Measurements from ENCODE around the gene ZDHHC19.

Gene ZDHHC19

GRCh38 chr3:196236223-196236622 lies 25.0 kb upstream of the ZDHHC19 start:
- Histone ChIP-seq H3K27ac (ENCODE audit: low read length, poor library complexity, severe bottlenecking) (no peak overlapping the region), H3K4ac (ENCODE audit: low read depth in 1 of 2, low read length in 2 of 2) (no peak overlapping the region), H3K36me3 (ENCODE audit: control insufficient read depth in 1 of 2, insufficient read depth in 2 of 2, low read depth in 1 of 2, low read length in 2 of 2) (peaks cover 16 to 74% of the 10 kb centered on the region in 2 experiments), H2BK120ac (ENCODE audit: low read depth, low read length) (no peak overlapping the region), H3K79me1 (replicated peaks; ENCODE audit: low read length, poor library complexity, severe bottlenecking) (peaks cover 9% of the 10 kb centered on the region), H2AK5ac (ENCODE audit: low read length, severe bottlenecking) (no peak overlapping the region), H3K4me2 (ENCODE audit: low read length, poor library complexity, severe bottlenecking) (no peak overlapping the region), H3K9me3 (ENCODE audit: control insufficient read depth, low read length) (no peaks in the 10 kb centered on the region), H3K4me3 (ENCODE audit: insufficient read depth in 1 of 2, low read depth in 1 of 2, low read length in 2 of 2) (no peak overlapping the region), H2BK15ac (ENCODE audit: low read depth, poor library complexity, severe bottlenecking) (no peak overlapping the region), H3K23ac (ENCODE audit: low read length in 2 of 2) (no peak overlapping the region), H3K27me3 (ENCODE audit: control insufficient read depth in 1 of 2, insufficient read depth in 1 of 2, low read length in 2 of 2) (no peaks in the 10 kb centered on the region), H2BK5ac (ENCODE audit: low read depth, low read length, poor library complexity, severe bottlenecking) (no peak overlapping the region), H2BK12ac (ENCODE audit: low read length in 2 of 2) (no peak overlapping the region), H4K8ac (ENCODE audit: low read length) (no peak overlapping the region), H3K18ac (ENCODE audit: low read depth in 1 of 2, low read length in 2 of 2) (no peak overlapping the region), H3K4me1 (ENCODE audit: control insufficient read depth, insufficient read depth, low read depth, low read length) (peaks cover 4% of the 10 kb centered on the region), H3K9ac (ENCODE audit: low read length) (peak overlapping the region; percentile 50), H2AFZ (ENCODE audit: low read depth, low read length) (no peak overlapping the region), H4K91ac (ENCODE audit: low read length) (no peak overlapping the region), H3K14ac (ENCODE audit: low read length in 2 of 2) (no peak overlapping the region)
- WGBS = 95% methylated on average over 8 of the region's 8 CpGs
- DNase-seq = no peak

- H3K27me3 ChIP-seq (ENCODE audit: control insufficient read depth in 1 of 2, insufficient read depth in 1 of 2, low read length in 2 of 2) = no peaks in the 10 kb centered on the region
- no peak overlapping the region for H2BK5ac ChIP-seq (ENCODE audit: low read depth, low read length, poor library complexity, severe bottlenecking)
- peaks cover 9% of the 10 kb centered on the region for H3K79me1 ChIP-seq (replicated peaks; ENCODE audit: low read length, poor library complexity, severe bottlenecking)
- no peak overlapping the region for H4K91ac ChIP-seq (ENCODE audit: low read length)
- H3K23ac ChIP-seq (ENCODE audit: low read length in 2 of 2) = no peak overlapping the region
- no peak overlapping the region for H3K18ac ChIP-seq (ENCODE audit: low read depth in 1 of 2, low read length in 2 of 2)
- no peak overlapping the region for H2BK120ac ChIP-seq (ENCODE audit: low read depth, low read length)
- H2BK12ac ChIP-seq (ENCODE audit: low read length in 2 of 2) = no peak overlapping the region
- no peak overlapping the region for H2AFZ ChIP-seq (ENCODE audit: low read depth, low read length)
- no peak for DNase-seq
- peak overlapping the region; percentile 50 for H3K9ac ChIP-seq (ENCODE audit: low read length)
- no peak overlapping the region for H2BK15ac ChIP-seq (ENCODE audit: low read depth, poor library complexity, severe bottlenecking)
- H3K4me2 ChIP-seq (ENCODE audit: low read length, poor library complexity, severe bottlenecking) = no peak overlapping the region
- no peak overlapping the region for H3K4ac ChIP-seq (ENCODE audit: low read depth in 1 of 2, low read length in 2 of 2)
- no peaks in the 10 kb centered on the region for H3K9me3 ChIP-seq (ENCODE audit: control insufficient read depth, low read length)
- no peak overlapping the region for H3K27ac ChIP-seq (ENCODE audit: low read length, poor library complexity, severe bottlenecking)
- H3K14ac ChIP-seq (ENCODE audit: low read length in 2 of 2) = no peak overlapping the region
- WGBS = 94% methylated on average over 12 of the region's 12 CpGs
- no peak overlapping the region for H2AK5ac ChIP-seq (ENCODE audit: low read length, severe bottlenecking)
- no peak overlapping the region for H3K4me3 ChIP-seq (ENCODE audit: insufficient read depth in 1 of 2, low read depth in 1 of 2, low read length in 2 of 2)
- peaks cover 16 to 71% of the 10 kb centered on the region in 2 experiments for H3K36me3 ChIP-seq (ENCODE audit: control insufficient read depth in 1 of 2, insufficient read depth in 2 of 2, low read depth in 1 of 2, low read length in 2 of 2)
- H3K4me1 ChIP-seq (ENCODE audit: control insufficient read depth, insufficient read depth, low read depth, low read length) = peaks cover 4% of the 10 kb centered on the region
- H4K8ac ChIP-seq (ENCODE audit: low read length) = no peak overlapping the region
These were observed 24.4 kb upstream of the ZDHHC19 start for GRCh38 chr3:196235452-196236122.

GRCh38 chr3:196232882-196233251 lies 21.7 kb upstream of the ZDHHC19 start:
- Histone ChIP-seq H3K4me3 (ENCODE audit: insufficient read depth in 1 of 2, low read depth in 1 of 2, low read length in 2 of 2) (no peak overlapping the region), H4K91ac (ENCODE audit: low read length) (no peak overlapping the region), H3K4me1 (ENCODE audit: control insufficient read depth, insufficient read depth, low read depth, low read length) (no peaks in the 10 kb centered on the region), H2BK15ac (ENCODE audit: low read depth, poor library complexity, severe bottlenecking) (no peak overlapping the region), H3K4ac (ENCODE audit: low read depth in 1 of 2, low read length in 2 of 2) (no peak overlapping the region), H3K79me1 (replicated peaks; ENCODE audit: low read length, poor library complexity, severe bottlenecking) (peaks cover 9% of the 10 kb centered on the region), H3K36me3 (ENCODE audit: control insufficient read depth in 1 of 2, insufficient read depth in 2 of 2, low read depth in 1 of 2, low read length in 2 of 2) (peaks cover 12 to 45% of the 10 kb centered on the region in 2 experiments), H4K8ac (ENCODE audit: low read length) (no peak overlapping the region), H3K23ac (ENCODE audit: low read length in 2 of 2) (no peak overlapping the region), H3K14ac (ENCODE audit: low read length in 2 of 2) (no peak overlapping the region), H3K27ac (ENCODE audit: low read length, poor library complexity, severe bottlenecking) (no peak overlapping the region), H3K27me3 (ENCODE audit: control insufficient read depth in 1 of 2, insufficient read depth in 1 of 2, low read length in 2 of 2) (peaks cover 0 to 4% of the 10 kb centered on the region in 2 experiments), H2AK5ac (ENCODE audit: low read length, severe bottlenecking) (no peak overlapping the region), H2BK12ac (ENCODE audit: low read length in 2 of 2) (no peak overlapping the region), H3K18ac (ENCODE audit: low read depth in 1 of 2, low read length in 2 of 2) (no peak overlapping the region), H3K4me2 (ENCODE audit: low read length, poor library complexity, severe bottlenecking) (no peak overlapping the region), H2BK120ac (ENCODE audit: low read depth, low read length) (no peak overlapping the region), H2AFZ (ENCODE audit: low read depth, low read length) (no peak overlapping the region), H3K9me3 (ENCODE audit: control insufficient read depth, low read length) (no peaks in the 10 kb centered on the region), H3K9ac (ENCODE audit: low read length) (no peak overlapping the region), H2BK5ac (ENCODE audit: low read depth, low read length, poor library complexity, severe bottlenecking) (no peak overlapping the region)
- DNase-seq = no peak
- 87% methylated on average over 8 of the region's 8 CpGs for WGBS

- Histone ChIP-seq H3K23ac (ENCODE audit: low read length in 2 of 2) (no peak overlapping the region), H2BK5ac (ENCODE audit: low read depth, low read length, poor library complexity, severe bottlenecking) (no peak overlapping the region), H2AFZ (ENCODE audit: low read depth, low read length) (no peak overlapping the region), H4K91ac (ENCODE audit: low read length) (no peak overlapping the region), H2BK15ac (ENCODE audit: low read depth, poor library complexity, severe bottlenecking) (no peak overlapping the region), H3K4me3 (ENCODE audit: insufficient read depth in 1 of 2, low read depth in 1 of 2, low read length in 2 of 2) (no peak overlapping the region), H3K27ac (ENCODE audit: low read length, poor library complexity, severe bottlenecking) (no peak overlapping the region), H2BK12ac (ENCODE audit: low read length in 2 of 2) (no peak overlapping the region), H3K36me3 (ENCODE audit: control insufficient read depth in 1 of 2, insufficient read depth in 2 of 2, low read depth in 1 of 2, low read length in 2 of 2) (peaks cover 11 to 39% of the 10 kb centered on the region in 2 experiments), H3K79me1 (replicated peaks; ENCODE audit: low read length, poor library complexity, severe bottlenecking) (peaks cover 7% of the 10 kb centered on the region), H4K8ac (ENCODE audit: low read length) (no peak overlapping the region), H3K9me3 (ENCODE audit: control insufficient read depth, low read length) (no peaks in the 10 kb centered on the region), H3K18ac (ENCODE audit: low read depth in 1 of 2, low read length in 2 of 2) (no peak overlapping the region), H3K9ac (ENCODE audit: low read length) (no peak overlapping the region), H3K4ac (ENCODE audit: low read depth in 1 of 2, low read length in 2 of 2) (no peak overlapping the region), H2AK5ac (ENCODE audit: low read length, severe bottlenecking) (no peak overlapping the region), H3K4me1 (ENCODE audit: control insufficient read depth, insufficient read depth, low read depth, low read length) (no peaks in the 10 kb centered on the region), H3K27me3 (ENCODE audit: control insufficient read depth in 1 of 2, insufficient read depth in 1 of 2, low read length in 2 of 2) (peaks cover 0 to 10% of the 10 kb centered on the region in 2 experiments), H2BK120ac (ENCODE audit: low read depth, low read length) (no peak overlapping the region), H3K14ac (ENCODE audit: low read length in 2 of 2) (no peak overlapping the region), H3K4me2 (ENCODE audit: low read length, poor library complexity, severe bottlenecking) (no peak overlapping the region)
- no peak for DNase-seq
- WGBS = 96% methylated on average over 12 of the region's 12 CpGs
These were observed 21.1 kb upstream of the ZDHHC19 start for GRCh38 chr3:196232154-196232881.
